Activated B cell treated with CpG ODN at 0.5 μM for 24 hours (primary cell): ENCODE results near the gene GPR176. TPM values are rescaled to one million over a fixed set of nuclear protein-coding genes. Genes with fewer than 3 reads are reported as not detected.

ENCODE experiments used
- ATAC-seq: fragments of 200-7000 bp; cut with Tn5 transposase; one replicate; pipeline ENCODE4 v1.10.0; 2021; ENCODE audit warnings: low read depth, mild to moderate bottlenecking, moderate library complexity
- CTCF ChIA-PET: fragments of 350-600 bp; sonication (Branson Sonifier 250); formaldehyde crosslinking; loops from one replicate; lab custom pipeline; 2021; ENCODE audit warnings: antibody characterized with exemption; lab: Charles Lee
- POLR2A ChIA-PET: fragments of 350-600 bp; sonication (Branson Sonifier 250); formaldehyde crosslinking; loops from one replicate; lab custom pipeline; 2021; ENCODE audit warnings: antibody characterized with exemption; lab: Charles Lee
- DNase-seq: peaks from one replicate; pipeline ENCODE4 v3.0.0; 2022
- H3K27ac Mint-ChIP-seq: one replicate; pipeline ENCODE4 v1.8.0; 2020; ENCODE audit warnings: mixed read lengths
- H3K27me3 Mint-ChIP-seq: one replicate; pipeline ENCODE4 v1.8.0; 2021; ENCODE audit warnings: mixed read lengths
- H3K36me3 Mint-ChIP-seq: one replicate; pipeline ENCODE4 v1.8.0; 2021; ENCODE audit warnings: low read depth, mixed read lengths
- H3K4me1 Mint-ChIP-seq: one replicate; pipeline ENCODE4 v1.8.0; 2021; ENCODE audit warnings: mixed read lengths
- H3K4me3 Mint-ChIP-seq: one replicate; pipeline ENCODE4 v1.8.0; 2020; ENCODE audit warnings: mild to moderate bottlenecking, mixed read lengths
- H3K9me3 Mint-ChIP-seq: one replicate; pipeline ENCODE4 v1.8.0; 2020; ENCODE audit warnings: mixed read lengths
- intact Hi-C: fragments of 100-400 bp; cut with micrococcal nuclease; formaldehyde crosslinking; loops from one replicate; pipeline ENCODE4 v1.15.1; 2024
- total RNA-seq: library from RNA; stranded (reverse); gene quantifications from 2 replicates; pipeline ENCODE4 v1.2.3, GENCODE V29; 2022
- TF ChIP-seq, protein P1 (sequence below): fragments of 200-600 bp; IDR thresholded peaks from one replicate; pipeline ENCODE4 v1.8.0; 2022; ENCODE audit warnings: antibody characterized with exemption, mild to moderate bottlenecking

The GPR176 gene
- total RNA-seq, 1 donor from 2014 or later = not detected

DNA sequence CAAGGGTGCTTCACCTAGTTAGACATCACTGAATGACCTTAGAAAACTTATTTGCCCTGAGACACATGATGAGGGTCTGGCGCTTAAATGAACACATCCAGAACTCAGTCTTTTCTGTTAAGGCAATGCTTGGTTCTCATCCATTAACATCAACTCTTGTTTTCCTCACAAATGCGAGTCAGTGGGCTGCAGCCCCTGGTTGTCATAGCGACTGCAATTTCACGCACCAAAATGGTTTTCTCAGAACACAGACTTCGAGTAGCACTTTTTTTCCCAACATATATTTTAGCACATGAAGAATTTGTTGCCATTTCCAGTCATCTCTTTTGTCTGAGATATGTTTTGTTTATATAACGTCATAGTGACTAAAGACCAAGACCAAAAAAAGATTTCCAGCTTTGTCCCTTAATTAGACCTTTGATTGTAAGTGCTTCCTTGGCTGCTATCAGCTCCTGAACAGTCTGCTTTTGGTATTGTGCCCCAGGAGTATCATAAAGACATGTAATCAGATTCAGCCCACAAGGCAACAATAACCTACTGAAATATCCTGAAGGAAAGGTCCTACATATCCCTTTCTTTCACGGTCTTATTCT lies 68.5 kb downstream of the GPR176 start:
- Mint-ChIP-seq H3K4me3 (no peak overlapping the region), H3K9me3 (no peaks in the 10 kb centered on the region), H3K36me3 (no peaks in the 10 kb centered on the region), H3K27me3 (peaks cover 12% of the 10 kb centered on the region), H3K27ac (no peak overlapping the region), H3K4me1 (no peaks in the 10 kb centered on the region)
- POLR2A ChIA-PET = no interaction called here
- CTCF ChIA-PET = no interaction called here
- intact Hi-C loops = no loop called here
- ATAC-seq (no peak), DNase-seq (no peak)
- TF ChIP-seq, protein P1, sequence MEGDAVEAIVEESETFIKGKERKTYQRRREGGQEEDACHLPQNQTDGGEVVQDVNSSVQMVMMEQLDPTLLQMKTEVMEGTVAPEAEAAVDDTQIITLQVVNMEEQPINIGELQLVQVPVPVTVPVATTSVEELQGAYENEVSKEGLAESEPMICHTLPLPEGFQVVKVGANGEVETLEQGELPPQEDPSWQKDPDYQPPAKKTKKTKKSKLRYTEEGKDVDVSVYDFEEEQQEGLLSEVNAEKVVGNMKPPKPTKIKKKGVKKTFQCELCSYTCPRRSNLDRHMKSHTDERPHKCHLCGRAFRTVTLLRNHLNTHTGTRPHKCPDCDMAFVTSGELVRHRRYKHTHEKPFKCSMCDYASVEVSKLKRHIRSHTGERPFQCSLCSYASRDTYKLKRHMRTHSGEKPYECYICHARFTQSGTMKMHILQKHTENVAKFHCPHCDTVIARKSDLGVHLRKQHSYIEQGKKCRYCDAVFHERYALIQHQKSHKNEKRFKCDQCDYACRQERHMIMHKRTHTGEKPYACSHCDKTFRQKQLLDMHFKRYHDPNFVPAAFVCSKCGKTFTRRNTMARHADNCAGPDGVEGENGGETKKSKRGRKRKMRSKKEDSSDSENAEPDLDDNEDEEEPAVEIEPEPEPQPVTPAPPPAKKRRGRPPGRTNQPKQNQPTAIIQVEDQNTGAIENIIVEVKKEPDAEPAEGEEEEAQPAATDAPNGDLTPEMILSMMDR = no peak

DNA sequence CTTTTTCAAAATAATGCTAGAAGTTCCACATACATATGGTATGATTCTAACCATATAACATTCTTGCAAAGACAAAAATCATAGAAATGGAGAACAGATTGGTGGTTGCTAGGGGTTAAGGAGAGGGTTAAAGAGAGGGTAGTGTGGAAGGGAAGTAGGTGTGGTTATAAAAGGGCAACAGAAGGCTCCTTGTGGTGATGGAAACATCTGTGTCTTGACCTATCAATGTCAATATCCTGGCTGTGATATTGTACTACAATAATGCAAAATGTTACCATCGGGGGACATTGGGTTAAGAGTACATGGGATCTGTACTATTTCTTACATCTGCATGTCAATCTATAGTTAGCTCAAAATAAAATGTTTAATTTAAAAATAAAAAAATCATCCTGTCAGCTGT lies 69.6 kb downstream of the GPR176 start:
- CTCF ChIA-PET = no interaction called here
- Mint-ChIP-seq H3K36me3 (no peaks in the 10 kb centered on the region), H3K27me3 (peaks cover 14% of the 10 kb centered on the region), H3K27ac (no peak overlapping the region), H3K4me1 (no peaks in the 10 kb centered on the region), H3K4me3 (no peak overlapping the region), H3K9me3 (no peaks in the 10 kb centered on the region)
- intact Hi-C loops = no loop called here
- TF ChIP-seq, protein P1 = no peak
- ATAC-seq (no peak), DNase-seq (no peak)
- POLR2A ChIA-PET = no interaction called here

DNA sequence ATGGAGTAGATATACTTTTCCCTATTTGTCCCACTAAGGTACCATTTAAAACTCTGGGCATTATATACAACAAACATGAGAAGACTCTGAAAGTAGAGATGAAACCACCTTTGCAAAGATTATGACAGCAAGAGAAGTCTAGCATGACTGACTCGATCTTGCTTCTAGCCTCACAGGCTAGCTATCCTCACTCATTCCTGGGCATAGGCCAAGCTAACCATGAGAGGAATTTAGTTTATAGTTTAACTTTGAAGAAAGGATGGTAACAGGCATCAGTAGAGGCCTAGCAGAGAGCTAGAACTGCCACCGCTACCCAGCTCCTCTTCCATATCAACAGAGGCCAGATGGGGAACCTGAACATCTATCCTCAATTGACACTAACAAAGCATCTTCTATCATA lies 74.0 kb downstream of the GPR176 start:
- Mint-ChIP-seq H3K4me1 (no peaks in the 10 kb centered on the region), H3K27me3 (peaks cover 14% of the 10 kb centered on the region), H3K27ac (no peak overlapping the region), H3K36me3 (no peaks in the 10 kb centered on the region), H3K9me3 (no peaks in the 10 kb centered on the region), H3K4me3 (no peak overlapping the region)
- ATAC-seq (no peak), DNase-seq (no peak)
- intact Hi-C loops = no loop called here
- ChIA-PET CTCF (no interaction called here), POLR2A (no interaction called here)
- TF ChIP-seq, protein P1 = no peak

DNA sequence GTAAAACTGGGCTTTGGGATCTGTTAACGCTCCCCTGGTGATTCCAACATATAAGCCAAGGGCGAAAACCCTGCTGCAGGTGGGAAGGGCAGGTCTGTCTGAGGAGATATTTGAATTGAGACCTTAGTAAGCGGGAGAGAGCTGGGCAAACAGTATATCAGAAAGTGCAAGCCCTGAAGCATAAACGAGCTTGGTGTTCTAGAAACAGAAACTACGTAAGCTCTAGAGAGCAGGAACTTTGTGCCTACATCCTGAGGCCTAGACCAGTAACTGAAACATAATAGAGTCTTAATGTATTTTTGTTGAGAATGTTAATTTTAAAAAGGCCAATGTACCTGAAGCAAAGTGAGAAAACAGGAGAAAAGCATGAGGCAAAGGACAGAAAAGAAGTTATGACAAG lies 74.5 kb downstream of the GPR176 start:
- DNase-seq (no peak), ATAC-seq (no peak)
- TF ChIP-seq, protein P1 = no peak
- CTCF ChIA-PET = no interaction called here
- POLR2A ChIA-PET = no interaction called here
- Mint-ChIP-seq H3K36me3 (no peaks in the 10 kb centered on the region), H3K9me3 (no peaks in the 10 kb centered on the region), H3K4me3 (no peak overlapping the region), H3K4me1 (no peaks in the 10 kb centered on the region), H3K27me3 (peaks cover 14% of the 10 kb centered on the region), H3K27ac (no peak overlapping the region)
- intact Hi-C loops = no loop called here

DNA sequence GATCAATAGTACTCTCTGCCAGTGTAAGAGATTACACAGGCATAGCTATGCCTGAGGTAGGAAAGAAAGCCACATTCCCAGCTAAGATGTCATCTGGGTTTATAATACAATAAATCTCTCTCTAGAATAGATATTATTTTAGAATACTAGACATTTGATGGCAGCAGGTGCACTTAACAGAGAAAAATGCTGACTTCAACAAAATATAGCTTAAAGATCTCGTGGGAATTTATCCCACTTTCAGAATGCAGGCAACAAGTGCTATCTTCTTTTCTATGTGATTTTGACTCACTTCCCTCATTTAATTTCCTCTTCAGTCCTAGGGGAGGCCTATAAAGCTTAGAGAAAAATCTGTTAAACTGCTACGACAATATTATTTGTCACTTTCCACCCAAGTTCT lies 76.5 kb downstream of the GPR176 start:
- H3K4me1 Mint-ChIP-seq = no peaks in the 10 kb centered on the region
- CTCF ChIA-PET = no interaction called here
- no peaks in the 10 kb centered on the region for H3K9me3 Mint-ChIP-seq
- H3K27ac Mint-ChIP-seq = no peak overlapping the region
- DNase-seq = no peak
- no peak overlapping the region for H3K4me3 Mint-ChIP-seq
- TF ChIP-seq, protein P1 = no peak
- H3K36me3 Mint-ChIP-seq = no peaks in the 10 kb centered on the region
- POLR2A ChIA-PET = no interaction called here
- intact Hi-C loops = no loop called here
- ATAC-seq = no peak
- H3K27me3 Mint-ChIP-seq = peaks cover 9% of the 10 kb centered on the region
